SKM-1 (cell line): Measurements from ENCODE around the gene DNMT3B.

Experiments used
- DNase-seq: peaks from one replicate; lab custom pipeline; 2025; ENCODE audit not compliant: unreplicated experiment; lab: John Stamatoyannopoulos, UW

DNMT3B gene

DNA sequence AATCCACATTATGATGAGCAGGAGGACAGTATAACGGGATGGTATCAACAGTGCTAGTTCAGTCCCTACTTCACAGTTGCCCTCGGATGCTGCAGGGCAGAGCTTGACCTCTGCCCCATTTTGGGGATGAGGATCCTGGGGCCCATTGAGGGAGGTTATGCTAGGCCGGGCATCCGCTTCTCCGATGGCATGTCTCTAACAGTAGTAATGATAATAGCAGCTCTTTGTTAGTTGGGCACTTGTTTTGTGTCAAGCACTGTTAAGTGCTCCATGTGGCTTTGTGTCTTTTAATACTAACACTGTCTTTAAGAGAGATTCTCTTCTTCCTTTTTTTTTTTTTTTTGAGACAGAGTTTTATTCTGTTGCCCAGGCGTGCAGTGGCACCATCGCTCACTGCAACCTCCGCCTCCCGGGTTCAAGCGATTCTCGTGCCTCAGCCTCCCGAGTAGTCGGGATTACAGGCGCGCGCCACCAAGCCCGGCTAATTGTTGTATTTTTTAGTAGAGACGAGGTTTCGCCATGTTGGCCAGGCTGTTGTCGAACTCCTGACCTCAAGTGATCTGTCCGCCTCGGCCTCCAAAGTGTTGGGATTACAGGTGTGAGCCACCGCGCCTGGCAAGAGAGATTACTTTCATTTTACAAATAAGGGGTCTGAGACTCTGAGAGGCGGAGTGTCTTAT is 58.7 kb downstream of the DNMT3B start:
- DNase-seq, result no peak

DNA sequence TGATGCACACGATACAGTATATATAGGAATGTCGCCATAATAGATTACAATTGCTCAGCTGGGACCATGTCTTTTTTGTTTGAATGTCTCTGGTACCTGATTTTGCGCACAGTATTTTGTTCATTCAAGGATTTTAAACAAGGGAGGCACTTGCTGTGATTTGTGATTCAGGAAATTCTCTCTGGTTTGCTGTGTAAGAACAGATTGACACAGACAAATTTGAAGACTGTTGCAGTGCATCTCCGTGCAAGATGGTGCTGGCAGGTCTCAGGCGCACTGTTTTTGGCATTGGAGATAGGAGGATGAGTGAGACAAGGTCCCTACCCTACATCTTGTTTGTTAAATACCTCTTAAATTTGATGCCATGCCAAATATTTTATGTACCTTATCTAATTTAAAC is 60.0 kb downstream of the DNMT3B start:
- DNase-seq, result no peak

DNA sequence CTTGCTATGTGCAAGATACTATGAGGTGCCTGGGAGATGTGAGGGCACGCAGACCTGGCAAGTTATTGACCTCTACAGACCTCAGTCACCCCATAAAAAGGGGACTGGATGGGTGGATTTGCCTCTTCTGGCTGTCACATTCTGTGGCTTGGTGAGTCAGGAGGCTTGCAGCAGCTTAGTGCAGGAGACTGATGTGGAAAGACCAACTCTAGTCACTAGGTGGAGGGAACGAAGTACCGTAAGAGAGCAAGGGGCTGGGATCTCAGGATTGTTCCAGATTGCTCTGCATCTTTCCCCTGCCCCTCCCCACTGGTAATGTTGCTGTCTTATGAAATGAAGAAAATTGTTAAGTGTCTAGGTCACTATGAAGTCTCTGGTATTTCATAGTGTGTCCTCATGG is 60.9 kb downstream of the DNMT3B start:
- no peak for DNase-seq

DNA sequence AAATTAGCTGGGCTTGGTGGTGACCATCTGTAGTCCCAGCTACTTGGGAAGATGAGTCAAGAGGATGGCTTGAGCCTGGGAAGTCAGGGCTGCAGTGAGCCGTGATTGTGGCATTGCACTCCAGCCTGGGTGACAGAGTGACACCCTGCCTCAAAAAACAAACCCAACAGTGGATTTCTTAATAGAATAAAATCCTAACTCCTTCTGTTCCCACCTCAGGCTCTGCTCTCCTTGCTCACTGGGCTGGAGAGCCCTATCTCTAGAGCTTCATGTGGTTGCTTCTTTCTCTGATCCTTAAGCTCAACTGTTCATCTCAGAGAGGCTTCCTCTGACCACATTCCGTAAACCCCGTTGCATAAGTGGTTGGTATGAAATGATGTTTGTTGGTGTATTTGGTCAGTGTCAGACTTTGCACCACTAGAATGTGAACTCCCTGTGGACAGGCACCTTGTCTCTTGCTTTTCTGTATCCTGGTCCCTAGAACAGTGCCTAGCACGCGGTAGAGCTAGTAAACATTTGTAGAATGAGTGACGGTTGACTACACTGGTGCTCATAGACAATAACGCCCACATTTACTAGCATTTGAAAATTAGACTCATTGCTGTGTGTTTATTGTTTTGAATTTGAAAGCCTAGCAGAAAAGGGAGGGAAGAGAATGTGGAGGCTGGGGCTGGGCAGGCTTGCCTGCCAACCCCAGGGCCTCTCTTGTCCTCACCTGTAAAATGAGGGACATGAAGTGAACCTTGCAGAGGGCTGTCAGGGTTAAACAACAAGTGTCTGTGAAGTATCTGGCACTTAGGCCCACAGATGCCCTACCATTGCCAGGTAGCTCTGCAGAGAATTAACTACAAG is 61.8 kb downstream of the DNMT3B start:
- no peak for DNase-seq

DNA sequence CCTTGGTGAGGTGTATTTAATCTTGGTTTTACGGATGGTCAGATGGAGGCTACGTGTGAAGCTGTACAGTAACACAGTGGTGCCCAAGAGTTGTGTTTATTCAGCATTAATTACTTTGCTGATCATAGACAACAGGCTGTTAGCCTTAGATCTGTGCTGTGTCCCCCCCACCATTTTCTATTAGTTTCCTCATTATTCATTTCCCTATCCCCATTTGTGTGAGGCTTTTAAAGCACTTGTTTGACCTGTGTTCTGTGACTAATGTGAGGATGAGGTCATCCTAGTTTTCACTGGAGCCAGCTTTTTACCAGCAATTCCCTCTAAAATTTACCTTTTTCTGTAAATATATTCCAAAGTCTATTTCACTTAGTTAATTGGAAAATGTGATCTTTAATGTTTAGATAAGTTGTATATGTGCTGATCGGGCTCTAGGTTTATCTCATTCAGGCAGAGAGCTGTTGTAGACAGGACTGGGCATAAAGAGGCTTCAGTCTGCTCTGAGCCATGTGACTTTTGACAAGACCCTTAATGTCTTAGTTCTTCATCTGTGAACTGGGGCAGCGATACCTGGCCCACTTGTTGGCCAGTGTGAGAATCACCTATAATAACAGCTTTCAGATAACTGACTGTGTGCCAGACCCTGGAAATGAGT is 66.0 kb downstream of the DNMT3B start:
- no peak for DNase-seq

DNA sequence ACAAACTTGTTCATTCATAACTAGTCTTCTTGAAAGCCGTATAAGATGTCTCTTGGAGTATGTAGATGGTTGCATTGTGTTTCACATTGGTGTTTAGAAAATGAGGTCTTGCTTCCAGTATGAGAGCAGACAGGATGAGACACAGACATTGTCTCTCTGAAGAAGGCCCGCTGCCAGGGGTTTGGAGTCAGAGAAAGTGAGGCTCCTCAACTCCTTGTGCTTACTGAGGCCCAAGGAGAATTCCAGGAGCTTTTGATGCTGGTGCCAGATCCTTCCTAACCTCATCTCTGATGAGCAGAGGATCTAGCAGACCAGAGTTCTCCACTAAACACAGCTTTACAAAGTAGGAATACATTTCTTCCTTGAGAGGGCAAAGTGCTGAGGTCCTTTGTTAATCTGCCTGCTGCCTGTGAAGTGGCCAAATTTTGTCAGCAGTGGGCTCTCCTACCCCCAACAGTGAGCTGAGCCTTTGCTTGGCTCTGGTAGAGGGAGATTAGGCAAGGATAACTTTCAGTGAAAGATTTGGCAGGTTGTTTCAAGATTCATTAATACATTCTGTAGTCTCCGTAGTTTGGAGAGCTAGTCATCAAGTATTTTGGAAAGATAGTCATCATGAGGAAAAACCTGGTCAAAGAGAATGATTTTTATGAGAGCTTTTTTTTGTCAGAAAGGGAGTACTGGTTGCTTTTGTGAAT is 67.3 kb downstream of the DNMT3B start:
- no peak for DNase-seq

DNA sequence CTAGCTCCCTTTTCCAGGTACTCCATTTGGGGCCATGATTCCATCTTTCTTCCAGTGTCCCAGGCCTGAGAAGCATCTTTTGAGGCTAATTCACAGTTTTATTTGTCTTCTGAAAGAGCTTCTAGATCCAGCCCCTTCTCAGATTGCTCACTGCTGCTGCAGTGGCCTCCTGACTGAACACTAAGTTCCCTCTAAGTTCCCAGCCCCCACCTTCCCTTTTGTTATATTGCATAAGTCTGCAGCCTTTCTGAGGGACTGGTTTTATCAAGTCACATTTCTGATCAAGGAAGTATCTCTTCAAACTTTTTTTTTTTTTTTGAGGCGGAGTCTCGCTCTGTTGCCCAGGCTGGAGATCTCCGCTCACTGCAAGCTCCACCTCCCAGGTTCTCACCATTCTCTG is 68.3 kb downstream of the DNMT3B start:
- peak; percentile 65 for DNase-seq

DNA sequence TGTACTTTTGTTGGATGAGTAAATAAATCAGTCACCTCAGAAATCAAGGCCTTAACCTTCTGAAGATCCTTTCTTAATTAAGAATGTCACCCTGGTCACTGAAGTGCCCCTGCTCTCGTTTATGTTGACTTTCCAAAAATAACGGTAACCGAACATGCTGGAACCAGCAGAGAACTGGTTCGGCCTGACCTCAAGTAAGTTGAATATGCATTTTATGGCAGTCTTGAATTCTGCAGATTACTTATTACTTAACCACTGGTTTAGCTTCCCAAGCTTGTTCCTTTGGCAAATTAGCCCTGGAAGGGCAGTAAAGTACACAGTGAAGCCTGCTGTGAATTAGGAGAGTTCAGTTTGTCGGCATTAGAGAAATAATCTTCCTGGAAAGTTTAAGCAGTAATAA is 69.8 kb downstream of the DNMT3B start:
- DNase-seq, result no peak

DNA sequence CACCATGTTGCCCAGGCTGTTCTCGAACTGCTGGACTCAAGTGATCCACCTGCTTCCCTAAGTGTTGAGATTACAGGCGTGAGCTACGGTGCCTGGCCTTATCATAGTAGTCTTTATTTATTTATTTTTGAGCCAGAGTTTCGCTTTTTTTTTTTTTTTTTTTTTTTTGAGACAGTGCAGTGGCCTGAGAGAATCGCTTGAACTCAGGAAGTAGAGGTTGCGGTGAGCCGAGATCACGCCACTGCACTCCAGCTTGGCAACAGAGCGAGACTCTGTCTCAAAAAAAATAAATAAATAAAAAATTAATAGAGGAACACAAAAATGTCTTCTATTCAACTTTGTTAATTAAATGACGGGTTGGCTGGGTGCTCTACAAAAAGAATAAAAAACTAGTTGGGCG is 70.5 kb downstream of the DNMT3B start:
- DNase-seq, result no peak

DNA sequence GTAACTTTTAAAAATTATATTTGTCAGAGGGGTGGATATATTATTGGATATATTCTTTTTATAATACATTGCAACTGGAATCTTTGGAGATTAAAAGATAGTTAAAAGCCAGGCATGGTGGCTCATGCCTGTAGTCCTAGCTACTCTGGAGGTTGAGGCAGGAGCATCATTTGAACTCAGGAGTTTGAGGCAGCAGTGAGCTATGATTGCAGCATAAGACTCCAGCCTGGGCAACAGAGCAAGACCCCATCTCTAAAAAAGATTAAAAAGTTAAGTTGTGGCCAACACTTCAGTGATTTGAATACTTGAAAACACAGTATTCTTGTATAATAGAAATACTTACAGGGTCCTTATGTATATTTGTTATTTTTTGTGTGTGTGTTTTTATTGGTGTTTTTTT is 72.8 kb downstream of the DNMT3B start:
- no peak for DNase-seq

DNA sequence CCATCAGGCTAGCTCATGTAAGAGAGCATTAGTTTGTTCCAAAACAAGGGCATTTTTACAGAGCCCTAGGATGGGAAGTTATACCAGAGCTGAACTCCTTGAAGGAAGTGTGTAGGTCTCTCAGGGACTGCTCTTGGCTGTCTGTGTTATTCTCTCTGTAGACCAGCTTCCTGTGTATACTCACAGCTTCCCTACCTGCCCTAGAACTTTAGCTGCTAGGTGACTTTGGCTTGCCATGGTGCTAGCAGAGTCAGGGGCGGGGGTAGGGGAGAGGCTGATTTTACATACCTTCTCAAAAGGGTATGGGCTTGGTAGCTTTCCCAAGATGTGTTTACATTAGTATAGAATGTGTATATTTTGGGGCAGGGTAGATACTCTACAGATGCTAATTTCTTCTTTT is 75.0 kb downstream of the DNMT3B start:
- no peak for DNase-seq

DNA sequence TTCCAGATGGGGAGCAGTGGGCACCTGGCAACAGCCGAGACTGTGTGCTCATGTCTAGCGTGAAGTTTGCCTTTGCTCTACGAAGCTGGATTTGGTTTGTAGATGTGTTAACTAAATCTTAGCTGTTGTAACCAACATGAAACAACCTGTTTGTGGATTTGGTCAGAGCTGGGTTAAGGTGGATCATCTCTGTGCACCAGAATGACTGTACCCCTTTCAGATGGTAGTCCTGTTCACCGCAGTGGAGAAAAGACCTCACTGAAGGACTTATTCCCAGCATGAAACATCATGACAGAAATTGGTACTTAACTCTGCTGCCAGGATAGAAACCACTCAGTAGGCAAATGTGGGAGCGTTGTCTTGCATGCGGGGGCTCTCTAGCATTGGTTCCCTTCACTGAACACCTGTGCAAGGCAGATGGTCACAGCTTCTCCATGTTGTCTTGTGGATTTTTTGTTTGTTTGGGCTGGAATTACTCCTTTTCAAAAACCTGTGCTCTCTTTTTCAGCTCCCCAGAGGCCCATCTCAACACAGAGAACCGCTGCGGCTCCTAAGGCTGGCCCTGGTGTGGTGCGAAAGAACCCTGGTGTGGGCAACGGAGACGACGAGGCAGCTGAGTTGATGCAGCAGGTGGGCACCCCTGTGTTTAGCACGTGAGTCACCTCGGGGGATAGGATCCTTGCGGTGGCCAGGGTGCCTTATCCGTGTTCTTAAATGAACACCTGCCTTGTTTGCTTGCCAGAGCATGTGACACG is 77.2 kb downstream of the DNMT3B start:
- DNase-seq, result no peak

DNA sequence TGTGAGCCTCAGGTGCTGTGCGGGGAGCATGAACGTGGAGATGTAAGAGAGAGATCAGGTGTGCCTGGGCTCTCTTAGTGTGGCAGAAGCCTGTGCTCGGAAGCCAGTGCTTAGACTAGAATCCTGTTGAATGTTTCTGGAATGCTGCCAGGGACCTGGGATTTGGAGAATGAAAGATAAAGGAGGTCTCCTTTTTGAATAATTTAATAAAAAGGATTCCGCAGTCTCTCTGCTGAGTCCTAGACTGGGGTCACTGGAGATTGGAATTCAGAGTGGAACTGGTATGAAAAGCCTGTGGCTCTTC is 77.7 kb downstream of the DNMT3B start:
- no peak for DNase-seq

DNA sequence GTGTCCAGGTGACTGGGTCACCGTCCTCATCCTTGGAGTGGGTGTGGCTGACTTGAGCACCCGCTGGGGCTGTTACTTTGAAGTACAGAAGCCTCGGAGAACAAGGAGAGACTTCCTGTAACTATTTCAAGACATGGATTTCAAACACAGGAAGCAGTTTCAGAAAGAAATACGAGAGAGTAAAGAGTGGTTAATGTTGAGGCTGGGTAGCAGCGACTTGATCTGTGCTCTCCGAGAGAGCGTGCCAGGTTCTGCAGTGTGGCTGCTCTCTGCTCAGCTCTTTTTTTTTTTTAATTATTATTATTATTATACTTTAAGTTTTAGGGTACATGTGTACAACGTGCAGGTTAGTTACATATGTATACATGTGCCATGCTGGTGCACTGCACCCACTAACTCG is 79.0 kb downstream of the DNMT3B start:
- no peak for DNase-seq

DNA sequence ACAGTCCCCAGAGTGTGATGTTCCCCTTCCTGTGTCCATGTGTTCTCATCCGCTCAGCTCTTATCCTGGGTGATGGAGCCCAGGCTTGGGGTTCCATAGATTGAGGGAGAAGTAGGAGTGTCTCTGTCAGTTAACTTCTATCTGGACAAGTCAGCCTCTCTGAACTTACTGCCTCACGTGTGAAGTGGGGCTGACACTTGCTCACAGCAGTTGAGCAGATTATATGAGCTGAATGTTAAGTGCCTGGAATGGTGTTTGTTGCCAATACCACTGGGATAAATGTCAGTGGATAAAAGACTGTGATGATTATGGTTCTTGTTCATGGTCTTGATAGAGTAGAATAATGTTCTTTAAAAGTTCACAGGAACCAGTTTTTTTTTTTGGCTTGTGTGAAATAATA is 79.4 kb downstream of the DNMT3B start:
- DNase-seq, result no peak

DNA sequence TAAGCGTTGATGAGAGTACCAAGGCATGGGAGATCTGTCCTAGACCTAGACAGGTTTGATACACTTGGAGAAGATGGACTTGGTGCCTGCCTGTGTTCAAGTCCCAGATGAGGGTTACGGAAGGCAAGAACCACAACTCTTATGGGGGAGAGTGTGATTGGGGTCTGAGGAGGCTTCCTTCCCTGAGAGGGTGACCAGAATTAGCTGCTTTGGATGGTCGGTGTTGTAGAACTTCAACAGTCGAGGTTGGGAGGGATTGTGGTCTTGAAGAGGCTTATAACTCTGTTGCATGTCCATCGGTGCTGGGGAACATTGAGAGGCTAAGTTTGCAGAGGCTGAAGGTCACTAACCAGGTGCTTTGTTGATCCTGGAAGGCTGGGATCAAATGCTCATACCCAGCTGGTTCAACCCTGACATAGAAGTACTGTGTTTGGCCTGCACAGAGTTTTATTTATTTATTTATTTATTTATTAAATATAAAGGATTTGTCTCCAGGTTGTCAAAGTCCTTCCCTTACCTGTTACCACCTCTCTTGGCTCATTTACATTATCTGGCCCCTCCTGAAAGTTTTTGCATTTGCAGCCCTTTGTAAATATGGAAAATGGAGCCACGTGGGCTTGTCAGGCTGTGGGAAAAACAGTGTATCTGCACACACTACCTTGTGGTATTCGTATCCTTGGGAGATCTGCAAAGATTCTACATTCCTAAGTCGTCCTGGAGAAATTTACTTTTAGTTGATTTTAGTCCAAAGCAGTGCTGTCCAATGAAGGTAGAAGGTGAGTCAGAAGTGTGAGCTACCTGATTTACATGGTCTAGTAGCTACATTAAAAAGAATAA is 80.7 kb downstream of the DNMT3B start:
- DNase-seq, result no peak

DNA sequence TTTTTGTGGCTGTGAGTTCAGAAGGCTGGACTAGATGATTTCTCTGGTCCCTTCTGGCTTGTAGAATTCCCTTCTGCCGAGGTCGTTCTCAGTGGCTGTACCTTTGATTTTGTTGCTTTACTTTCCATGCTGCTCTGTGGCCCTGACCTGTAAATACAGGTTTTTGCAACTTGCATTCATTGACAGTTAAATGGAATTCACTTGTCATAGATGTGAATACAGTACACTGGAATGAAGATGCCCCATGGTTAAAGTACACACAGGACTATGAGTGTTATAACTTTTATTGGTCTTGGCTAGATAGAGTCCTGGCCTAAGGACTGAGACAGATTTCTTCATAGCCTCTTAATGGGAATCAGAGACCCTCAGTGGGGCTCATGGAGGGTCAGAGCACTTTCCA is 83.6 kb downstream of the DNMT3B start:
- DNase-seq, result no peak

DNA sequence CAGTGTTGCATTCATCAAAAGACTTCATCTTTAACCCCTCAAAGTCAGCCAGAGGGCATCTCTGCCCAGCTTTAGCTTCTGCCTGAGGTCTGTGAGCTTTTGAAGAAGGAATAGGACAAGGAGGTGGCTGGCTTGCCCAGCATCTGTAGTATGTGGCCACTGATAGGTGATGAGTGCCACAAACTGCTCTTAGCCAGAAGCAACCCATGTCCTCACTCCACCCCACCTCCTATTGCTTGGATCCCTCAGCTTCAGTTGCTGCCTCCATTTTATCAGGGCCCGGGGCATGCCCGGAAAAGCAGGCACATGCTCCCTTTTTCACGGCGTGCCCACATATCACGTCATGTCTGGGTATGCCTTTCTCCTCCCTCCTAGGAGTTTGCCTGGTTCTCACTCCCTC is 84.7 kb downstream of the DNMT3B start:
- DNase-seq, result no peak

DNA sequence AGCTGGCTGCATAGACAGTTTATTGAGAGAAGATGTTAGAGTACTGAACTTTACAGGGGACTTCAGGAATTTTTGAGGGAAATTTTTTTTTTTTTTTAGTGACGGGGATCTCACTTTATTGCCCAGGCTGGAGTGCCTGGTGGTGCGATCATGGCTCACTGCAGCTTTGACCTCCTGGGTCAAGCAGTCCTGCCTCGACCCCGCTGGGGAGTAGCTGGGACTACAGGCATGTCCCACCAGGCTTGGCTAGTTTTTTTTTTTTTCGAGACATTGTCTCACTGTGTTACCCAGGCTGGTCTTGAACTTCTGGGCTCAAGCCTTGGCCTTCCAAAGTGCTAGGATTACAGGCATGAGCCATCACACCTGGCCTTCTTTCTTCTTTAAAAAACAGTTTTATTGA is 85.8 kb downstream of the DNMT3B start:
- DNase-seq, result no peak

DNA sequence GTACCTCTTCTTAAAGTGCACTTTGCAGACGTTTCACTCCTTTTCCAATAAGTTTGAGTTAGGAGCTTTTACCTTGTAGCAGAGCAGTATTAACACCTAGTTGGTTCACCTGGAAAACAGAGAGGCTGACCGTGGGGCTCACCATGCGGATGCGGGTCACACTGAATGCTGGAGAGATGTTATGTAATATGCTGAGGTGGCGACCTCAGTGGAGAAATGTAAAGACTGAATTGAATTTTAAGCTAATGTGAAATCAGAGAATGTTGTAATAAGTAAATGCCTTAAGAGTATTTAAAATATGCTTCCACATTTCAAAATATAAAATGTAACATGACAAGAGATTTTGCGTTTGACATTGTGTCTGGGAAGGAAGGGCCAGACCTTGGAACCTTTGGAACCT is 86.7 kb downstream of the DNMT3B start:
- no peak for DNase-seq
